PC-3 (cell line): ENCODE data around the gene MEG3.

ENCODE experiments used
- CTCF ChIP-seq: fragments of 300-600 bp; sonication (generic); conservative IDR thresholded peaks from 2 replicates; pipeline ENCODE4 v1.5.1; 2017; ENCODE audit warnings: antibody characterized with exemption, low read depth, mild to moderate bottlenecking, low read length
- EZH2 ChIP-seq: fragments of 300-600 bp; sonication (generic); IDR thresholded peaks from one replicate; pipeline ENCODE4 v1.6.1; 2017; ENCODE audit warnings: antibody characterized with exemption, mild to moderate bottlenecking, low read length; ENCODE audit not compliant: unreplicated experiment
- EZH2phosphoT487 ChIP-seq: fragments of 300-600 bp; sonication (generic); IDR thresholded peaks from 2 replicates; pipeline ENCODE4 v1.6.1; 2018; ENCODE audit warnings: mild to moderate bottlenecking, antibody characterized with exemption, low read length, borderline replicate concordance

DNA sequence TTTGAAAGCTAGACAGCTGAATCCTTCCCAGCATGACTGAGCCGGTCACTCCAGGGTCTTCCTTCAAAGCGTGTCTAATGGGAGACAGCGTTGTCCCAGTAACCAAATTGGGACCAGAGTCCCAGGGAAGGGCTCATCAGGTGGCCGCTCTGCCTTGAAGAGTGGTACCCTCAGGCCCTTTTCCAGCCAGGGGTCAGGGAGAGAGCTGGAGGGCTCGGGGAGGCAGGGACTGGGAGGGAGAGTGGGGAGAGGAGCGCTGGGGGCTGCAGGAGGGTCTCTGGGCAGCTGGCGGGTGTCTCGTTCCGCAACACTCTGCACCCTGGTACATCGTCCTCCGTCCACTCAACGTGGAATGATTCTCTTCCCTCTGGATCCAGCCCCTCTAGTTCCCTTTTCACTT, 79.2 kb downstream of the MEG3 start:
- no peak for TF ChIP-seq CTCF
- no peak for TF ChIP-seq EZH2
- no peak for TF ChIP-seq EZH2phosphoT487
